GM18526 (cell line): ENCODE results near the gene ZCWPW1.

Source experiments
- POLR2A ChIP-seq: IDR thresholded peaks from 3 replicates; pipeline ENCODE4 v1.6.1; 2011; ENCODE audit not compliant: insufficient read length; ENCODE audit errors: extremely low read depth

The ZCWPW1 gene

GRCh38 chr7:100372694-100373093 lies 55.8 kb downstream of the ZCWPW1 start:
- no peak for TF ChIP-seq POLR2A

GRCh38 chr7:100372256-100372655 lies 56.2 kb downstream of the ZCWPW1 start:
- TF ChIP-seq POLR2A: no peak

GRCh38 chr7:100371561-100372171 lies 56.8 kb downstream of the ZCWPW1 start:
- no peak for TF ChIP-seq POLR2A

GRCh38 chr7:100370746-100371145 lies 57.8 kb downstream of the ZCWPW1 start:
- no peak for TF ChIP-seq POLR2A

- no peak for TF ChIP-seq POLR2A
Observed at GRCh38 chr7:100370303-100370702, 58.2 kb downstream of the ZCWPW1 start.

GRCh38 chr7:100369105-100369504 lies 59.4 kb downstream of the ZCWPW1 start:
- TF ChIP-seq POLR2A: peak; percentile 40

- TF ChIP-seq POLR2A: no peak
Observed at GRCh38 chr7:100367676-100368613, 60.6 kb downstream of the ZCWPW1 start.

GRCh38 chr7:100367251-100367620 lies 61.3 kb downstream of the ZCWPW1 start:
- TF ChIP-seq POLR2A: no peak

- no peak for TF ChIP-seq POLR2A
Observed at GRCh38 chr7:100366411-100367250, 61.9 kb downstream of the ZCWPW1 start.

GRCh38 chr7:100364480-100364879 lies 64.0 kb downstream of the ZCWPW1 start:
- TF ChIP-seq POLR2A: no peak

GRCh38 chr7:100363098-100363497 lies 65.4 kb downstream of the ZCWPW1 start:
- TF ChIP-seq POLR2A: no peak

- no peak for TF ChIP-seq POLR2A
Observed at GRCh38 chr7:100360135-100360854, 68.2 kb downstream of the ZCWPW1 start.

GRCh38 chr7:100358857-100359212 lies 69.7 kb downstream of the ZCWPW1 start:
- no peak for TF ChIP-seq POLR2A

GRCh38 chr7:100358027-100358856 lies 70.3 kb downstream of the ZCWPW1 start, which contains the start of gene PILRB:
Gene PILRB, plus strand, starts transcription at chr7:100358117. Its CDS starts 186 bp downstream, at chr7:100358303.
- TF ChIP-seq POLR2A: no peak
